DMS53 treated with DMSO at 0.1 percent for 48 hours (cell line): ENCODE data around the gene CHMP1B.

ENCODE experiments used
- DNase-seq: peaks from one replicate; lab custom pipeline; 2025; ENCODE audit not compliant: unreplicated experiment; lab: John Stamatoyannopoulos, UW

Gene CHMP1B

GRCh38 chr18:11901826-11902438, 50.7 kb downstream of the CHMP1B start:
- no peak for DNase-seq

GRCh38 chr18:11902522-11903292, 51.5 kb downstream of the CHMP1B start:
- DNase-seq, result no peak
